Measurements from ENCODE around the gene ZCCHC7. TPM values are rescaled to one million over a fixed set of nuclear protein-coding genes. Genes with fewer than 3 reads are reported as not detected.

Gene ZCCHC7
- total and polyA plus RNA-seq, 10 of the 15 experiments (the other 5 are each of a cell fraction or from before 2014, with no cell fraction given), result 42.9 to 178 (median 53.3) TPM

GRCh38 chr9:37210737-37211523 is 90.6 kb downstream of the ZCCHC7 start (continued):
- no peak for TF ChIP-seq RCOR1 (conservative IDR thresholded peaks at IDR 0.05; ENCODE audit: low read depth, low read length)
- no peak for TF ChIP-seq BCL3 (IDR thresholded peaks at IDR 0.05; ENCODE audit: borderline replicate concordance, insufficient read depth, low read depth, low read length, poor library complexity, severe bottlenecking)
- TF ChIP-seq IRF4 (IDR thresholded peaks at IDR 0.05; ENCODE audit: low read depth, low read length), result no peak
- TF ChIP-seq RFX5 (IDR thresholded peaks at IDR 0.05; ENCODE audit: low read depth, low read length), result no peak
- no peak for TF ChIP-seq SREBF2 (IDR thresholded peaks at IDR 0.05; ENCODE audit: low read length)
- no peak for TF ChIP-seq EZH2 (IDR thresholded peaks at IDR 0.05; ENCODE audit: borderline replicate concordance, control insufficient read depth, low read depth, low read length)
- TF ChIP-seq YBX1 (IDR thresholded peaks at IDR 0.05), result no peak
- TF ChIP-seq CBX5 (IDR thresholded peaks at IDR 0.05; ENCODE audit: low read depth), result no peak
- TF ChIP-seq SUPT20H (IDR thresholded peaks at IDR 0.05; ENCODE audit: borderline replicate concordance, control insufficient read depth, low read depth, low read length), result no peak
- TF ChIP-seq MTA3 (IDR thresholded peaks at IDR 0.05; ENCODE audit: borderline replicate concordance, low read length), result no peak
- TF ChIP-seq SIN3A (IDR thresholded peaks at IDR 0.05; ENCODE audit: low read depth, low read length), result no peak
- TF ChIP-seq PAX8 (IDR thresholded peaks at IDR 0.05), result no peak
- no peak for TF ChIP-seq ELK1 (IDR thresholded peaks at IDR 0.05; ENCODE audit: low read depth, low read length)
- no peak for TF ChIP-seq GABPA (IDR thresholded peaks at IDR 0.05; ENCODE audit: low read depth)
- TF ChIP-seq ATF7 (IDR thresholded peaks at IDR 0.05; ENCODE audit: low read depth), result peak; percentile 50; the same call in 1 of the 2 replicates
- no peak for TF ChIP-seq BMI1 (IDR thresholded peaks at IDR 0.05; ENCODE audit: borderline replicate concordance)
- no peak for TF ChIP-seq TCF3 (IDR thresholded peaks at IDR 0.05; ENCODE audit: borderline replicate concordance, insufficient read depth, low read depth, low read length)
- TF ChIP-seq NR2C2 (IDR thresholded peaks at IDR 0.05; ENCODE audit: borderline replicate concordance, control insufficient read depth, insufficient read length, low read depth), result no peak
- no peak for TF ChIP-seq NFXL1 (IDR thresholded peaks at IDR 0.05; ENCODE audit: borderline replicate concordance)
- TF ChIP-seq KDM1A (IDR thresholded peaks at IDR 0.05; ENCODE audit: borderline replicate concordance), result no peak
- no peak for TF ChIP-seq CBFB (IDR thresholded peaks at IDR 0.05; ENCODE audit: low read depth)
- TF ChIP-seq MEF2A (IDR thresholded peaks at IDR 0.05; ENCODE audit: insufficient read depth, low read depth, low read length), result no peak
- no peak for TF ChIP-seq YY1 (IDR thresholded peaks at IDR 0.05; ENCODE audit: low read depth, low read length)
- TF ChIP-seq SMAD1 (IDR thresholded peaks at IDR 0.05; ENCODE audit: low read depth, partially characterized antibody), result no peak
- no peak for TF ChIP-seq HDAC6 (IDR thresholded peaks at IDR 0.05; ENCODE audit: unreplicated experiment)
- 0 out of 2 replicates have a peak, but pooled peaks have one; percentile 27 for TF ChIP-seq NFIC (IDR thresholded peaks at IDR 0.05; ENCODE audit: low read depth, low read length)
- no peak for TF ChIP-seq DPF2 (IDR thresholded peaks at IDR 0.05)
- no peak for TF ChIP-seq NR2F1 (conservative IDR thresholded peaks at IDR 0.05)
- no peak for TF ChIP-seq GATAD2B (conservative IDR thresholded peaks at IDR 0.05; ENCODE audit: low read depth)
- TF ChIP-seq ZNF274 (IDR thresholded peaks at IDR 0.05; ENCODE audit: insufficient read depth, insufficient read length), result no peak
- TF ChIP-seq BCL11A (IDR thresholded peaks at IDR 0.05; ENCODE audit: low read depth, low read length), result no peak
- no peak for TF ChIP-seq CREM (IDR thresholded peaks at IDR 0.05; ENCODE audit: low read depth)

Measured in GM12878 (cell line).